ENCODE data around the gene ITGA2B. TPM values are rescaled to one million over a fixed set of nuclear protein-coding genes. Genes with fewer than 3 reads are reported as not detected.

ITGA2B gene
- total and polyA plus RNA-seq, 2 of the 8 experiments (the other 6 are each of a cell fraction or from before 2014, with no cell fraction given) = 6.9 to 12.3 TPM

- TF ChIP-seq SP2 (IDR thresholded peaks at IDR 0.05; ENCODE audit: low read length) (no peak), TAF1 (IDR thresholded peaks at IDR 0.05; ENCODE audit: low read depth, low read length) (no peak)
Measured at GRCh38 chr17:44349553-44350070, 39.8 kb downstream of the ITGA2B start (continued).
